ENCODE results near the gene LIX1.

- TF ChIP-seq CTCF (IDR thresholded peaks at IDR 0.05; ENCODE audit: control extremely low read depth in 1 of 3, insufficient read depth in 1 of 3, low read depth in 1 of 3, low read length in 3 of 3) (no peak), JUND (IDR thresholded peaks at IDR 0.05; ENCODE audit: low read length) (no peak), POLR2A (IDR thresholded peaks at IDR 0.05; ENCODE audit: control extremely low read depth in 1 of 2, low read depth in 2 of 2, low read length in 2 of 2) (no peak), BRCA1 (IDR thresholded peaks at IDR 0.05; ENCODE audit: low read depth, low read length) (no peak), CBX5 (IDR thresholded peaks at IDR 0.05; ENCODE audit: low read depth, low read length) (no peak), MAX (IDR thresholded peaks at IDR 0.05) (no peak), NRF1 (IDR thresholded peaks at IDR 0.05; ENCODE audit: low read depth, low read length) (no peak), ZNF274 (IDR thresholded peaks at IDR 0.05; ENCODE audit: borderline replicate concordance, extremely low read depth, low read length) (no peak), SP1 (IDR thresholded peaks at IDR 0.05; ENCODE audit: low read depth, low read length) (no peak), GABPA (IDR thresholded peaks at IDR 0.05; ENCODE audit: borderline replicate concordance, insufficient read depth, low read length) (no peak), SP2 (IDR thresholded peaks at IDR 0.05; ENCODE audit: low read length) (no peak), GTF2F1 (IDR thresholded peaks at IDR 0.05; ENCODE audit: borderline replicate concordance, low read depth, low read length) (no peak)
Observed at GRCh38 chr5:97106216-97106581, 36.2 kb downstream of the LIX1 start.
